GM20431 (cell line): ENCODE data around the gene RTBDN.

ENCODE experiments used
- in situ Hi-C: fragments of 300-500 bp; cut with MseI, MboI; formaldehyde crosslinking; loops from one replicate; pipeline ENCODE4 v1.15.0; 2020; ENCODE audit warnings: low sequenced_read_pairs; ENCODE audit not compliant: unreplicated experiment

RTBDN gene

GRCh38 chr19:12794196-12794941 is 40.0 kb downstream of the RTBDN start:
- in situ Hi-C loops, result no loop called here

- in situ Hi-C loops, result no loop called here
Measured at GRCh38 chr19:12793290-12794195, 40.8 kb downstream of the RTBDN start.

DNA sequence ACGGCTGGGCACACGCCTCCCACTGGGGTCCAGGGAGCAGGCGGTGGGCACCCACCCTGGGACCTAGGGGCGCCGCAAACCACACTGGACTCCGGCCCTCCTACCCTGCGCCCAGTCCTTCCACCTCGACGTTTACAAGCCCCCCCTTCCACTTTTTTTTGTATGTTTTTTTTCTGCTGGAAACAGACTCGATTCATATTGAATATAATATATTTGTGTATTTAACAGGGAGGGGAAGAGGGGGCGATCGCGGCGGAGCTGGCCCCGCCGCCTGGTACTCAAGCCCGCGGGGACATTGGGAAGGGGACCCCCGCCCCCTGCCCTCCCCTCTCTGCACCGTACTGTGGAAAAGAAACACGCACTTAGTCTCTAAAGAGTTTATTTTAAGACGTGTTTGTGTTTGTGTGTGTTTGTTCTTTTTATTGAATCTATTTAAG is 41.5 kb downstream of the RTBDN start:
- in situ Hi-C loops, result no loop called here

DNA sequence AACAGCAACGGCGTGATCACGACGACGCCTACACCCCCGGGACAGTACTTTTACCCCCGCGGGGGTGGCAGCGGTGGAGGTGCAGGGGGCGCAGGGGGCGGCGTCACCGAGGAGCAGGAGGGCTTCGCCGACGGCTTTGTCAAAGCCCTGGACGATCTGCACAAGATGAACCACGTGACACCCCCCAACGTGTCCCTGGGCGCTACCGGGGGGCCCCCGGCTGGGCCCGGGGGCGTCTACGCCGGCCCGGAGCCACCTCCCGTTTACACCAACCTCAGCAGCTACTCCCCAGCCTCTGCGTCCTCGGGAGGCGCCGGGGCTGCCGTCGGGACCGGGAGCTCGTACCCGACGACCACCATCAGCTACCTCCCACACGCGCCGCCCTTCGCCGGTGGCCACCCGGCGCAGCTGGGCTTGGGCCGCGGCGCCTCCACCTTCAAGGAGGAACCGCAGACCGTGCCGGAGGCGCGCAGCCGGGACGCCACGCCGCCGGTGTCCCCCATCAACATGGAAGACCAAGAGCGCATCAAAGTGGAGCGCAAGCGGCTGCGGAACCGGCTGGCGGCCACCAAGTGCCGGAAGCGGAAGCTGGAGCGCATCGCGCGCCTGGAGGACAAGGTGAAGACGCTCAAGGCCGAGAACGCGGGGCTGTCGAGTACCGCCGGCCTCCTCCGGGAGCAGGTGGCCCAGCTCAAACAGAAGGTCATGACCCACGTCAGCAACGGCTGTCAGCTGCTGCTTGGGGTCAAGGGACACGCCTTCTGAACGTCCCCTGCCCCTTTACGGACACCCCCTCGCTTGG is 42.1 kb downstream of the RTBDN start:
- in situ Hi-C loops, result no loop called here

GRCh38 chr19:12791345-12792050 is 42.9 kb downstream of the RTBDN start, which contains the start of gene JUNB:
Gene JUNB (plus strand): TSS chr19:12791486. CDS start chr19:12791772, 286 bp downstream.
- in situ Hi-C loops, result no loop called here

- in situ Hi-C loops, result no loop called here
Measured at GRCh38 chr19:12790628-12791344, 43.6 kb downstream of the RTBDN start.

GRCh38 chr19:12789904-12790619 is 44.3 kb downstream of the RTBDN start:
- in situ Hi-C loops, result no loop called here

DNA sequence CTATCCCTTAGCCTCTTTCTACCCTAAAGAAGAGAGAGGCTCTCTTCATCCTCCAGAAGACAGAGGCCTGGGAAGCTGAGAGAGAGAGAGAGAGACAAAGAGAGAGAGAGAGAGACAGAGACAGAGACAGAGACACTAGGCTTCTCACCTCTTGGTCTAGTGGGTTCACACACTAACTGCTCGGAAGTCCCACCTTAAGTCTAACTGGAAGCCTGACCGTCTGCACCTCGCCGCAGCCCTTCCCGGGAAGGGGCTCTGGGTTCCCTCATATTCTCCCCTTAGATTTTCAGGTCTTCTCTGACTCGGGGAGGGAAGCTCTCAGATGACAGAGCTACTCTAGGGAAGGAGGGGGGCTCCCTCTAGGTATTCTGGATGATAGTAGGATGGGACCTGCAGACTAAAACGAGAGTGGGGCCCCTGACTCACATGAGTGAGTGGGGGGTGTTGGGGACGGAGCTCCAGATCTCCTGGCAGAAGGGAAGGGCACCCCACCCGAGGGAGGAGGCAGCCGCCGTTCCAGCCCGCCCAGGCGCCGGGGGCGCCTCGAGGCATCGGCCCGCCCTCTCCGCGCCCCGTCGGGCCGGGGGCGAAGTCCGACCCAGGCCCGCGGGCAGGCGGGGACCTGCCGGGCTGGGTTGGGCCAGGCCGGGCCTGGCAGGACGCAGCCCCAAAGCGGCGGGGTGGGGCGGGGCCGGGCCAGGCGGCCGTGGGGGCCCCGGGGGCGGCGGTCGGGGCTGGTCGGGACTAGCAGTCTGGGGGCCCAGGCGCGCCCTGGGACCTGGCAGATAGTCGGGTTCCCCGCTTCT is 45.1 kb downstream of the RTBDN start:
- in situ Hi-C loops, result no loop called here

GRCh38 chr19:12788682-12789097 is 45.7 kb downstream of the RTBDN start:
- in situ Hi-C loops, result no loop called here

DNA sequence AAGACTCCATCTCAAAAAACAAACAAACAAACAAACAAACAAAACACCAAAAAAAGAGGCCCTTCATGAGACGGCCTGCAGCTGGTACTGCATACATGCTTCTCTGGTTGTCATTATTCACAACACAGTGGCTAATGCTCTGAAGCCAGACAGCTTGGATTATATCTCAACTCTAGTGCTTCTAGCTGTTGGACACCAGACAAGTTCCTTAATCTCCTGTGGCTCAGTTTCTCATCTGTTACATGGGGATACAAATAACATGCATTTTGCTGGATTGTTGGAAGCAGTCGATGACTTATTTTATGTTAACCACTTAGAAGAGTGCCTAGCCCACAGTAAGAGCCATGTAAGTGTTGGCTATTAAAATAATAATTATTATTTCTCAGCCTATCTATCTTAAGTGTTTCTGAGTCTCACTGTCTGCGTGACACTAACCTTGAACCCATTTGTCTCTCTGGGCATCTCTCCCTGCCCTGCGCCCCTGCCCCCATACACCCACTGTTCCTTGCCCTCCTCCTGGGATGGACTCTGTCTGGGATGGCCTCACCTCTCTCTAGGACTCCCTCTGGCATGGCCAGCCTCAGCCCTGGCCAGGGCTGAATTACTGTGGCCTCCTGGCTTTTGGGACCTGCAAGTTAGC is 46.2 kb downstream of the RTBDN start:
- in situ Hi-C loops, result no loop called here

GRCh38 chr19:12787458-12787857 is 46.9 kb downstream of the RTBDN start:
- in situ Hi-C loops, result no loop called here

DNA sequence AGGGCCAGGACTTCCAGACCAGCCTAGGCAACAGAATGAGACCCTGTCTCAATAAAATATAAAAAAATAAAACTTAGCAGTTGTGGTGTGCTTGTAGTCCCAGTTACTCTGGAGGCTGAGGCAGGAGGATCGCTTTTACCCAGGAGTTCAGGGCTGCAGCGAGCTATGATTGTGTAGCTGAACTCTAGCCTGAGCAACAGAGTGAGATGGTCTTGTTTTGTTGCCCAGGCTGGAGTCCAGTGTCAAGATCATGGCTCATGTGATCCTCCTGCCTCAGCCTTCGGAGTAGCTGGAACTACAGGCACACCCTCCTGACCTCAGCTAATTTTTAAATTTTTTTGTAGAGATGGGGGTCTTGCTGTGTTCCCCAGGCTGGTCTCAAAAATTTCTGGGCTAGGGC is 47.4 kb downstream of the RTBDN start:
- in situ Hi-C loops, result no loop called here

DNA sequence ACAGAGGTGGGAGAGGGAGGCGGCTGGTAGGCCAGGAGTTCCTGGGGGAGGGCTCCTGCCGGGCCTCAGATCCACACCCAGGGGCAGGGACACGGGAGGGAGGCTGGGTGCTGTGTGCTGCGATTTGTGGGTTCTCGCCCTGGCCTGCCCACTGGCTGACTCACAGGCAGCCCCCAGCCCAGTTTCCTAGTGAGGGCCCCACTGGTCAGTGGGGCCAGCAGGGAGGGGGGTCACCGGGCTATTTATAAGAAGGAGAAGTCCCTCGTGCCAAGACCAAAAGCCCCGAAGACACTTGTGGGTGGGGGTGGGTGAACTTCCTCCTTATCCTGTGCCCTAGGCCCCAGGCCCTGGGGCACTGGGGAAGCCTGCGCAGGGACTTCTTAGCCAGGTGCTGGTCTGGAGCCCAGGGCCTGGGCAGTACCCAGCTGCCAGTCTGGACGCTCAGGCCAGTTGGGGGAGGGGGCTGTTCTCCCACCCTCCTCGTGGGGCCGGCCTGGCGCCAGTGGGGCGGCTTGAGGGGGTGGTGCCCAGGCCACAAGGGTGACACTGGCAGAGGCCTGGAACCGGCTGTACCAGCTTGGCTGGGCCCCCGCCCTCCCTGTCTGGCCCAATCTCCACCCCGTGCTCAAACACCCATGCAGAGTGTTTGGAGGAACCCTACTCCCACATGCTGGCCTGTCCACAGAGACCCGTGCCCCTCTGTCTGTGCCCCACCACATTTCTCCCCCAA is 48.1 kb downstream of the RTBDN start:
- in situ Hi-C loops, result no loop called here

DNA sequence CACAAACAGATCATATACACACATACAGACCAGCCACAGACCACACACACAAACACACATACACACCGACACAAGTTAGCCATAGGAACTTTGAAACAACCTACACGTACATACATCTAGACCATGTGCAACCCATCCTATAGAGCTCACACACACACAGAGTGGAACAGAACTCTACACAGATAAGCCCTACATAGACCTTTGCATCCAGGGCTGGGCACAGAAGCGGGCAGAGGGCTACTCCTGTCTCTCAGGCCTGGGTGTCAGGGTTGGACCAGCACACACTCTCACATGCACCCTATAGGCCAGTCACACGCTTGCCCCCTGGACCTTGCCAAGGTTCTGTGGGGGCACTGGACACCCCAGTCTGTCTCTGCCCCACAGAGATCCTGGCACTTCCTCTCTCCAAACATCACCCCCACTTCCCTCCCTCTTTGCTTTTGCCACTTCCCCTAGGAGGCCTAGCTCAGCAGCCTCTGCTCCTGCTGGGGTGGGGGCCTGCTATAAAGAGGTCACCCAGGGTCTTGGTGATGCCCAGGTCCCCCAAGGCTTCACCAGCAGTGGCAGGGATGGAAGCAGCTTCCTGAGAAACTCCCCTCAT is 48.8 kb downstream of the RTBDN start:
- in situ Hi-C loops, result no loop called here

- in situ Hi-C loops, result no loop called here
Measured at GRCh38 chr19:12784871-12785430, 49.4 kb downstream of the RTBDN start.

- in situ Hi-C loops, result no loop called here
Measured at GRCh38 chr19:12784394-12784870, 49.9 kb downstream of the RTBDN start.
